ENCODE measurements around the gene MRPS7.

The MRPS7 gene

GRCh38 chr17:75266316-75267152 is 4.9 kb downstream of the MRPS7 start:
- TF ChIP-seq MAX (IDR thresholded peaks at IDR 0.05) (0 out of 2 replicates have a peak, but pooled peaks have one; percentile 23), EGR1 (IDR thresholded peaks at IDR 0.05) (no peak)

- no peak for TF ChIP-seq CREB1 (IDR thresholded peaks at IDR 0.05; ENCODE audit: low read depth)
- no peak for TF ChIP-seq CEBPB (IDR thresholded peaks at IDR 0.05)
- no peak for TF ChIP-seq EP300 (IDR thresholded peaks at IDR 0.05; ENCODE audit: borderline replicate concordance)
- TF ChIP-seq TEAD4 (IDR thresholded peaks at IDR 0.05): no peak
- no peak for TF ChIP-seq EGR1 (IDR thresholded peaks at IDR 0.05)
- TF ChIP-seq MAX (IDR thresholded peaks at IDR 0.05): no peak
- no peak for TF ChIP-seq NFIC (IDR thresholded peaks at IDR 0.05)
- TF ChIP-seq FOXM1 (IDR thresholded peaks at IDR 0.05; ENCODE audit: borderline replicate concordance, low read depth): no peak
- no peak for TF ChIP-seq TCF12 (IDR thresholded peaks at IDR 0.05; ENCODE audit: low read depth)
- no peak for TF ChIP-seq ZBTB7A (IDR thresholded peaks at IDR 0.05; ENCODE audit: low read depth)
- no peak for TF ChIP-seq YY1 (IDR thresholded peaks at IDR 0.05; ENCODE audit: low read depth)
- no peak for TF ChIP-seq REST (IDR thresholded peaks at IDR 0.05; ENCODE audit: low read depth)
Measured at GRCh38 chr17:75267153-75267410, 5.4 kb downstream of the MRPS7 start.

- TF ChIP-seq ZBTB7A (IDR thresholded peaks at IDR 0.05; ENCODE audit: low read depth): no peak
- TF ChIP-seq YY1 (IDR thresholded peaks at IDR 0.05; ENCODE audit: low read depth): no peak
- TF ChIP-seq CEBPB (IDR thresholded peaks at IDR 0.05): no peak
- no peak for TF ChIP-seq REST (IDR thresholded peaks at IDR 0.05; ENCODE audit: low read depth)
- no peak for TF ChIP-seq TAF1 (IDR thresholded peaks at IDR 0.05; ENCODE audit: low read depth)
- no peak for TF ChIP-seq EP300 (IDR thresholded peaks at IDR 0.05; ENCODE audit: borderline replicate concordance)
- no peak for TF ChIP-seq NFIC (IDR thresholded peaks at IDR 0.05)
Measured at GRCh38 chr17:75267411-75268232, 5.9 kb downstream of the MRPS7 start.

- TF ChIP-seq RAD21 (IDR thresholded peaks at IDR 0.05; ENCODE audit: low read depth) (no peak), FOXM1 (IDR thresholded peaks at IDR 0.05; ENCODE audit: borderline replicate concordance, low read depth) (no peak), USF1 (IDR thresholded peaks at IDR 0.05) (no peak), YY1 (IDR thresholded peaks at IDR 0.05; ENCODE audit: low read depth) (no peak)
Measured at GRCh38 chr17:75269844-75270217, 8.2 kb downstream of the MRPS7 start.

GRCh38 chr17:75270218-75270965 is 8.7 kb downstream of the MRPS7 start:
- TF ChIP-seq CEBPB (IDR thresholded peaks at IDR 0.05) (peak; percentile 77), EGR1 (IDR thresholded peaks at IDR 0.05) (peak; percentile 99), CREB1 (IDR thresholded peaks at IDR 0.05; ENCODE audit: low read depth) (no peak), EP300 (IDR thresholded peaks at IDR 0.05; ENCODE audit: borderline replicate concordance) (peak; percentile 15; the same call in 1 of the 2 replicates), TAF1 (IDR thresholded peaks at IDR 0.05; ENCODE audit: low read depth) (0 out of 2 replicates have a peak, but pooled peaks have one; percentile 37), NFIC (IDR thresholded peaks at IDR 0.05) (peak; percentile 34), TEAD4 (IDR thresholded peaks at IDR 0.05) (no peak), FOXM1 (IDR thresholded peaks at IDR 0.05; ENCODE audit: borderline replicate concordance, low read depth) (no peak; the same call in 1 of the 2 replicates), TCF12 (IDR thresholded peaks at IDR 0.05; ENCODE audit: low read depth) (peak; percentile 29; the same call in 1 of the 2 replicates), RAD21 (IDR thresholded peaks at IDR 0.05; ENCODE audit: low read depth) (peak; percentile 40; the same call in 1 of the 2 replicates), ZBTB7A (IDR thresholded peaks at IDR 0.05; ENCODE audit: low read depth) (peak; percentile 94), YY1 (IDR thresholded peaks at IDR 0.05; ENCODE audit: low read depth) (peak; percentile 35; the same call in 1 of the 2 replicates), MAX (IDR thresholded peaks at IDR 0.05) (peak; percentile 64; the same call in 1 of the 2 replicates)
